HFF-Myc (cell line): ENCODE results near the gene STARD13.

ENCODE experiments used
- DNase-seq: peaks from one replicate; pipeline ENCODE4 v3.0.0-alpha.2; 2011; ENCODE audit warnings: low read depth; ENCODE audit errors: extremely low read depth
- H3K4me3 ChIP-seq: replicated peaks from 2 replicates; pipeline ENCODE4 v1.5.1; 2011; ENCODE audit warnings: low read depth, mild to moderate bottlenecking, control low read depth, low read length
- TF ChIP-seq, protein P1 (sequence below): IDR thresholded peaks from 2 replicates; pipeline ENCODE4 v1.5.1; 2012; ENCODE audit warnings: mild to moderate bottlenecking, low read depth, low read length, control low read depth; ENCODE audit errors: missing control alignments

Gene STARD13

DNA sequence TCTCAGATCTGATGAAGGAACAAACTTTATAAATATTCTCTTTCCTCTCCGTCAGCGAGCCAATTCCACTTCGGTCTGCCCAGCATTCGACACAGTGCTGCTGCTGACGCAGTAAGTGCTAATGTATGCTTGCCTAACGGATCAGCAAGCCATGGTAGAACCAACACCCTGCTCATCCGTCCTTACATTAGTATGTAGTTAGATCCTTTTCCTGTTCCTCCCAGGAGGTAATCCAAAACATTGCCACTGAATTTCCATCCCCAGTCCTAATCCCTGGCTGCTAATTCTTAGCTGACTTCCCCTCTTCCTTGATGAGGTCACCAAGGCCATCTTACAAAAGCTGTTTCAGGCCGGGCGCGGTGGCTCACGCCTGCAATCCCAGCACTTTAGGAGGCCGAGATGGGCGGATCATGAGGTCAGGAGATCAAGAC lies 88.0 kb downstream of the STARD13 start:
- TF ChIP-seq, protein P1, sequence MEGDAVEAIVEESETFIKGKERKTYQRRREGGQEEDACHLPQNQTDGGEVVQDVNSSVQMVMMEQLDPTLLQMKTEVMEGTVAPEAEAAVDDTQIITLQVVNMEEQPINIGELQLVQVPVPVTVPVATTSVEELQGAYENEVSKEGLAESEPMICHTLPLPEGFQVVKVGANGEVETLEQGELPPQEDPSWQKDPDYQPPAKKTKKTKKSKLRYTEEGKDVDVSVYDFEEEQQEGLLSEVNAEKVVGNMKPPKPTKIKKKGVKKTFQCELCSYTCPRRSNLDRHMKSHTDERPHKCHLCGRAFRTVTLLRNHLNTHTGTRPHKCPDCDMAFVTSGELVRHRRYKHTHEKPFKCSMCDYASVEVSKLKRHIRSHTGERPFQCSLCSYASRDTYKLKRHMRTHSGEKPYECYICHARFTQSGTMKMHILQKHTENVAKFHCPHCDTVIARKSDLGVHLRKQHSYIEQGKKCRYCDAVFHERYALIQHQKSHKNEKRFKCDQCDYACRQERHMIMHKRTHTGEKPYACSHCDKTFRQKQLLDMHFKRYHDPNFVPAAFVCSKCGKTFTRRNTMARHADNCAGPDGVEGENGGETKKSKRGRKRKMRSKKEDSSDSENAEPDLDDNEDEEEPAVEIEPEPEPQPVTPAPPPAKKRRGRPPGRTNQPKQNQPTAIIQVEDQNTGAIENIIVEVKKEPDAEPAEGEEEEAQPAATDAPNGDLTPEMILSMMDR: no peak
- no peak overlapping the region for H3K4me3 ChIP-seq
- no peak for DNase-seq

DNA sequence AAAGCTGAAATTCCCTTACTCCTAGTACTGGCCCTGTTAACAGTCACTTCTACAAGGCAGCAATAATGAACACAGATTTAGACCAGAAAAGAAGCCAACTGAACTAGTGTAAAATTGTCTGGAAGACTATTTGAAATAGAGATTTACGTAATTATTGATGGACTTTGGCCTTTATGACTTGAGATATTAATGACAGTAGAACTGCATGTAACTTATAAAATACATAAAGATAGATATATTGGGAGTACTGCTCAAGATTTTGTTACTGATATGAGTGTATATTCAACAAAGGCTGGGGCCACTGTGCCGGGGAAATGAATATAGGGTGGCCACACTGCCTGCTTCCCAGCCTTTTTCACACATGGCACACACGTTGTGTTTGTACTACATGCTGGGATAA lies 88.8 kb downstream of the STARD13 start:
- H3K4me3 ChIP-seq: no peak overlapping the region
- TF ChIP-seq, protein P1: no peak
- no peak for DNase-seq

DNA sequence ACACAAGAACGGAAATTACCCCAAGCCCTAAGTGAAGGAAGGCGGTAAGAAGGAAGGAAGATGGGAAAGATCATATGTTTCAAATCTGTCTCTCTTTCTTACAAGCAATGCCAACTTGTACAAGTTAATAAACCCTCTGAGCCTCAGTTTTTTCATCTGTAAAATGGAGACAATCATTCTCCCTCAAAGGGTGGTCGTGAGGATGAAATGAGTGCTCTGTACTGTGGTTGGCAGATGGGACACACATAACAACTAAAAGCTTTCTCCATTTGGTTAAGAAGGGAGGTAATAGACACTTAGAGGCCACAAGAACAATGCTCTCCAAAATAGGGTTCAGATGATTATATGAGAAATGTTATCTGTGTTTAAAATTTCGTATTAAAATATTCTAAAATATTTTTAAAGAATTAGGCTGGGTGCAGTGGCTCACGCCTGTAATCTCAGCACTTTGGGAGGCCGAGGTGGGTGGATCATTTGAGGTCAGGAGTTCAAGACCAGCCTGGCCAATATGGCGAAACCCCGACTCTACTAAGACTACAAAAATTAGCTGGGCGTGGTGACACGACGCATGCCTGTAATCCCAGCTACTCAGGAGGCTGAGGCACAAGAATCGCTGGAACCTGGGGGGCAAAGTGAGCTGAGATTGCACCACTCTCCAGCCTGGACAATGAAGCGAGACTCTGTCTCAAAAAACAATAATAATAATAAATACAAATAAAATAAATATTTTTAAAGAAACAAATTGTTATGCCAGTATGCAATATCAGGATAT lies 89.7 kb downstream of the STARD13 start:
- TF ChIP-seq, protein P1: no peak
- no peak overlapping the region for H3K4me3 ChIP-seq
- no peak for DNase-seq

DNA sequence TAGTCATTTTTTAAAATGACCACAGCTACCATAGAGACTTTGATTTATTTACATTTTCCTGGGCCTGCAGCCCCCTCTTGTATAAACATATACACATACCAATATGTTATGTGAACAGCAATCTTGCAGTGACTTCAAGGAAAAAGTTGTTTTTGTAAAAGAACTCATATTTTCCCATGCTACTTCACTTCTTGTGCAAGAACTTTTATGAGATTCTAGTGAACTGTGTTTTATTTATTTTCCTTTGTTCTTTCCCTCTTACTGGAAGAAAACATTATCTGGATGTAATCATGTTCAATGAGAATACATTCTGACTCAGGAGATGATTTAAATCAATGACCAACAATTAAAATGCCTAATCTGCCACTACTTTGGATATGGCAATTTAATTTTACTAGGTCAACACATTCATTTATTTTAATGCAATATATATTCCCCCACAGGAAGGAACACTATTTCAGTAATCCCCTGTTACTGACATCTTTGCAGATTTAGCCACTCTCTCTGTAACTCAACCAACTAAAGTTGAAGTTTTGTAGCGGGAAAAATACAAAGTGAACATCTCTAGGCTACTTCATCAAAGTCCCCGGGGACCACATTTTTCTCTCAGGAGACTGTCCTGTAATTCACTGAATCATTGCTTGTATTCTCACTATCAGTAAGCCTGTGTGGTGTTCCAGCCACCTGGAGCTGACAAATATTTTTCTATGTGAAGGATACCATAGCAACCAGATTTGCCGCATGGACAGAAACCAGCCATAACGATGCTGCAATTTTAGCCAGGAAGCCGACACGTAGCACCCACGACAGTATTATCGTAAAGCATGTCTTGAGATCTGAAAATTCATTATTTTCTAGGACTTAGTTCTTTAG lies 90.5 kb downstream of the STARD13 start:
- no peak overlapping the region for H3K4me3 ChIP-seq
- TF ChIP-seq, protein P1: no peak
- peak; percentile 87 for DNase-seq

DNA sequence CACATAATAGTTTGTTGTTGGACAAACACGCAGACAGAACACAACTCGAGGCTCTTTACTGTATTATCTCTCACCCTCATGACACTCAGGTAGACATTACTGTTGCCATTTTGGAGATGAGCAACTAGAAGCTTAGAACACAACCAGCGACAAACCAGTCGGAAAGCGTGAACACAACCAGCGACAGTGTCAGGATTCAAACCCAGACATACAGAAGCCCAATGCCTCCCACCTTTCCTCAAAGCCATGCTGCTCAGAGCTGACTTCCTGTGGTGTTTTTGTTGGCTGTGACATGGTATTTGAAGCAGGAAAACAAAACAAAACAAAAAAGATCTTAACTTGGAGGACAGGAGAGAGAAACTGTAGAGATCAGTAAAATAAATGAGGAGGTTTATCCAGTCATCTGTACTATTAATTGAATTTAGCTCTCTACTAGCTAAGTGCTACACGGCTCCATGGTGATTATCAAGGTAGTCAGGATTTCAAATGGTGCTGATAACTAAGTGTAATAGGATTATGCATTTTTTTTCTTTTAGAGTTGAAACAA lies 92.1 kb downstream of the STARD13 start:
- TF ChIP-seq, protein P1: no peak
- no peak overlapping the region for H3K4me3 ChIP-seq
- DNase-seq: no peak

DNA sequence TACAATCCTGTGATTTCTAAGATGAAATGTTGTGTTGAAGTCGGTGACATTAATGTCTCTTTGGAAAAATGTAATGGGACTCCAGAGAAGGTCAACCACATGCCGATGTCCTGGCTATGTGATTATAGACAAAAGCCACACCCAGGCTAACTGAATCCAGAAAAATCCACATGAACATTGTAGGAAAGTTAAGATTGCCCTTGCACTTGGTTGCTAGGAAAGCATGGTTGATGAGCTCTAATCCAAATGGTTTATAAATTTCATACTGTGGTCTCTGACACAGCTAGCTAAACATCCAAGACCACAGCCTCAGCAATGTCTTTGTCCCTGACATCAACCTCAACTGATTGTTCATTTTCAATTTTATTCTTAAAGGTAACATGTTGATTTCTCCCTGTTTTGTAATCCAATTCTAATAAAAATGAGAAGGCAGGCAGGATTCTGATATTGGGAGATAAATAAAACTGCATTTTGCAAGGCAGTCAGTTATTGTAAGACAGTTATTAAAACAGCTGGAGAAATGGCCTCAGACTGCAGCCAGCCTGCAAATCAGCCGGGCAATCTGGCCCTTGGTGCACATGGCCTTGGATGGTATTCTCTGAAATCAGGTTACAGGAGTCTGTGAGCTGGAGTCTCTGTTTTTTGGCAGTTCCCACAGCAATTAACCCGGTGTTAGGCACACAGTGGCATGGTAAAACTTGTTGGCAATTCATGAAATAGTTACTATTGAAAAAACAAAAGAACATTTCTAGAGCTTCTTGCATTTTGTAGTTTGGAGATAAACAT lies 93.9 kb downstream of the STARD13 start:
- TF ChIP-seq, protein P1: no peak
- no peak overlapping the region for H3K4me3 ChIP-seq
- DNase-seq: no peak
